Stimulated activated CD4-positive, alpha-beta T cell treated with anti-CD3 and anti-CD28 coated beads, Interleukin-15, amount 100 ng/mL, for 48 hours (primary cell): ENCODE data around the gene DENND6B.
A peak's percentile ranks its signal among the peaks of the same experiment; 100 is the strongest.
"Not testable (repeated sequence)": the region's sequence is repeated elsewhere in the genome, so short reads cannot be mapped to it uniquely, and the experiment has no call there.

ENCODE experiments used
- DNase-seq, 2 donors: peaks; one replicate each; pipeline ENCODE4 v3.0.0-alpha.2; 2020; ENCODE audit warnings: low read depth in 2 of 2

DENND6B gene

GRCh38 chr22:50326956-50327710 lies at the start of gene DENND6B:
Gene DENND6B (minus strand): TSS chr22:50327012. CDS start chr22:50326988, 24 bp downstream.
- peak in 1 of 2 donors; percentile 60 for DNase-seq

- no peak for DNase-seq
Measured at GRCh38 chr22:50376085-50376651, 49.4 kb upstream of the DENND6B start.

- DNase-seq, result no peak
Measured at GRCh38 chr22:50371101-50371648, 44.4 kb upstream of the DENND6B start.

- DNase-seq, result no peak
Measured at GRCh38 chr22:50367778-50368500, 41.1 kb upstream of the DENND6B start.

GRCh38 chr22:50363803-50364194 lies 37.0 kb upstream of the DENND6B start:
- DNase-seq, result not testable (repeated sequence)

GRCh38 chr22:50363166-50363802 lies 36.5 kb upstream of the DENND6B start:
- no peak for DNase-seq

GRCh38 chr22:50361688-50362087 lies 34.9 kb upstream of the DENND6B start:
- DNase-seq, result no peak

GRCh38 chr22:50361222-50361621 lies 34.4 kb upstream of the DENND6B start:
- DNase-seq, result no peak

GRCh38 chr22:50360578-50360977 lies 33.8 kb upstream of the DENND6B start:
- DNase-seq, result no peak

- no peak for DNase-seq
Measured at GRCh38 chr22:50357756-50358155, 30.9 kb upstream of the DENND6B start.

- no peak for DNase-seq
Measured at GRCh38 chr22:50357222-50357621, 30.4 kb upstream of the DENND6B start.

- DNase-seq, result no peak
Measured at GRCh38 chr22:50356186-50356585, 29.4 kb upstream of the DENND6B start.

- DNase-seq, result no peak
Measured at GRCh38 chr22:50348058-50348457, 21.2 kb upstream of the DENND6B start.

- no peak for DNase-seq
Measured at GRCh38 chr22:50347157-50347556, 20.3 kb upstream of the DENND6B start.

- DNase-seq, result no peak
Measured at GRCh38 chr22:50346470-50346869, 19.7 kb upstream of the DENND6B start.

- DNase-seq, result no peak
Measured at GRCh38 chr22:50343541-50343935, 16.7 kb upstream of the DENND6B start.

- DNase-seq, result peak; percentile 69 to 84
Measured at GRCh38 chr22:50342651-50343540, 16.1 kb upstream of the DENND6B start, which contains the start of gene PPP6R2. Gene PPP6R2 (plus strand): TSS chr22:50343327. CDS start chr22:50393909, 50,582 bp downstream.

- DNase-seq, result peak; percentile 77 to 91
Measured at GRCh38 chr22:50341977-50342650, 15.3 kb upstream of the DENND6B start.

- DNase-seq, result no peak
Measured at GRCh38 chr22:50339945-50340879, 13.4 kb upstream of the DENND6B start.
